H9 (cell line): ENCODE results near the gene MAML3. TPM values are rescaled to one million over a fixed set of nuclear protein-coding genes. Genes with fewer than 3 reads are reported as not detected.
A peak's percentile ranks its signal among the peaks of the same experiment; 100 is the strongest.

Experiments
- DNase-seq: peaks from one replicate; pipeline ENCODE4 v3.0.0-alpha.2; 2017
- H2AFZ ChIP-seq: one replicate; pipeline ENCODE4 v1.6.1; 2013; ENCODE audit warnings: mild to moderate bottlenecking, low read length, control low read depth, moderate library complexity
- H2AK5ac ChIP-seq: 2 replicates; pipeline ENCODE4 v1.6.1; 2013; ENCODE audit warnings: low read length, control low read depth, mixed read lengths; ENCODE audit not compliant: insufficient read length
- H2BK120ac ChIP-seq: one replicate; pipeline ENCODE4 v1.6.1; 2013; ENCODE audit warnings: low read depth, mild to moderate bottlenecking, low read length, control low read depth, inconsistent platforms; ENCODE audit not compliant: poor library complexity, severe bottlenecking
- H2BK12ac ChIP-seq: 2 replicates; pipeline ENCODE4 v1.6.1; 2013; ENCODE audit warnings: low read length, control low read depth, mixed read lengths, low read depth; ENCODE audit not compliant: insufficient read length
- H2BK15ac ChIP-seq: 2 replicates; pipeline ENCODE4 v1.6.1; 2013; ENCODE audit warnings: low read depth, low read length, control low read depth
- H2BK20ac ChIP-seq: one replicate; pipeline ENCODE4 v1.6.1; 2013; ENCODE audit warnings: low read depth, mild to moderate bottlenecking, low read length, control low read depth, inconsistent platforms; ENCODE audit not compliant: poor library complexity, severe bottlenecking
- H2BK5ac ChIP-seq: 2 replicates; pipeline ENCODE4 v1.6.1; 2013; ENCODE audit warnings: low read length, control low read depth, mixed read lengths; ENCODE audit not compliant: insufficient read length
- H3K14ac ChIP-seq: 2 replicates; pipeline ENCODE4 v1.6.1; 2013; ENCODE audit warnings: low read length, control low read depth; ENCODE audit not compliant: insufficient read depth
- H3K18ac ChIP-seq: 2 replicates; pipeline ENCODE4 v1.6.1; 2013; ENCODE audit warnings: low read depth, mild to moderate bottlenecking, mixed read lengths, low read length, control low read depth; ENCODE audit not compliant: insufficient read length
- H3K23ac ChIP-seq: 2 replicates; pipeline ENCODE4 v1.6.1; 2013; ENCODE audit warnings: low read length, control low read depth, mixed read lengths, low read depth; ENCODE audit not compliant: insufficient read length
- H3K23me2 ChIP-seq: 2 replicates; pipeline ENCODE4 v1.6.1; 2013; ENCODE audit warnings: low read depth, mild to moderate bottlenecking, mixed read lengths, low read length, control low read depth; ENCODE audit not compliant: insufficient read length, poor library complexity, severe bottlenecking
- H3K27ac ChIP-seq: 2 replicates; pipeline ENCODE4 v1.5.1; 2013; ENCODE audit warnings: low read length, control low read depth, mixed read lengths, low read depth; ENCODE audit not compliant: insufficient read length
- H3K27me3 ChIP-seq: 2 replicates; pipeline ENCODE4 v1.6.1; 2013; ENCODE audit warnings: low read length, control low read depth, inconsistent platforms; ENCODE audit not compliant: insufficient read depth
- H3K4ac ChIP-seq: 2 replicates; pipeline ENCODE4 v1.6.1; 2013; ENCODE audit warnings: low read depth, mild to moderate bottlenecking, control low read depth, inconsistent platforms, low read length, moderate library complexity
- H3K4me1 ChIP-seq: 2 replicates; pipeline ENCODE4 v1.6.1; 2013; ENCODE audit warnings: low read length, control low read depth, inconsistent platforms; ENCODE audit not compliant: insufficient read depth
- H3K4me2 ChIP-seq: 2 replicates; pipeline ENCODE4 v1.6.1; 2013; ENCODE audit warnings: low read length, control low read depth, mixed read lengths; ENCODE audit not compliant: insufficient read length, insufficient read depth
- H3K56ac ChIP-seq: 2 replicates; pipeline ENCODE4 v1.6.1; 2013; ENCODE audit warnings: low read depth, mild to moderate bottlenecking, mixed read lengths, low read length, control low read depth; ENCODE audit not compliant: insufficient read length
- H3K79me1 ChIP-seq: 2 replicates; pipeline ENCODE4 v1.6.1; 2013; ENCODE audit warnings: low read depth, mild to moderate bottlenecking, moderate library complexity, low read length, control low read depth, inconsistent platforms; ENCODE audit not compliant: insufficient read depth, poor library complexity, severe bottlenecking
- H3K79me2 ChIP-seq: 2 replicates; pipeline ENCODE4 v1.6.1; 2013; ENCODE audit warnings: low read length, control low read depth, inconsistent platforms; ENCODE audit not compliant: insufficient read depth
- H3K9ac ChIP-seq: 2 replicates; pipeline ENCODE4 v1.6.1; 2013; ENCODE audit warnings: low read length, control low read depth, mixed read lengths; ENCODE audit not compliant: insufficient read length; ENCODE audit errors: extremely low read depth
- H3K9me3 ChIP-seq: one replicate; pipeline ENCODE4 v1.6.1; 2013; ENCODE audit warnings: low read depth, low read length, inconsistent platforms; ENCODE audit not compliant: control insufficient read depth
- H3T11ph ChIP-seq: one replicate; pipeline ENCODE4 v1.6.1; 2013; ENCODE audit warnings: mild to moderate bottlenecking, low read length, control low read depth, inconsistent platforms
- H4K20me1 ChIP-seq: one replicate; pipeline ENCODE4 v1.6.1; 2013; ENCODE audit not compliant: control insufficient read depth, insufficient read length, insufficient read depth
- H4K5ac ChIP-seq: 2 replicates; pipeline ENCODE4 v1.6.1; 2013; ENCODE audit warnings: low read depth, mild to moderate bottlenecking, mixed read lengths, low read length, control low read depth; ENCODE audit not compliant: insufficient read length
- H4K8ac ChIP-seq: replicated peaks from 2 replicates; pipeline ENCODE4 v1.6.1; 2013; ENCODE audit warnings: low read length, control low read depth, mixed read lengths, low read depth; ENCODE audit not compliant: insufficient read length
- H4K91ac ChIP-seq: 2 replicates; pipeline ENCODE4 v1.6.1; 2013; ENCODE audit warnings: low read depth, mild to moderate bottlenecking, moderate library complexity, mixed read lengths, low read length, control low read depth; ENCODE audit not compliant: insufficient read length
- H3K27ac Mint-ChIP-seq, 3 experiments: 2 replicates in 2 of 3; 3 replicates in 1 of 3; pipeline ENCODE4 v1.8.0; 2020 to 2021; ENCODE audit warnings: mixed read lengths in 3 of 3, mild to moderate bottlenecking in 1 of 3, moderate library complexity in 1 of 3
- H3K27me3 Mint-ChIP-seq: 2 replicates; pipeline ENCODE4 v1.8.0; 2021; ENCODE audit warnings: low read depth, mild to moderate bottlenecking, moderate library complexity, mixed read lengths
- H3K36me3 Mint-ChIP-seq, 3 experiments: 2 replicates in 2 of 3; 3 replicates in 1 of 3; pipeline ENCODE4 v1.8.0; 2020 to 2021; ENCODE audit warnings: low read depth in 3 of 3, mixed read lengths in 3 of 3; ENCODE audit not compliant: insufficient read depth in 1 of 3
- H3K4me1 Mint-ChIP-seq, 2 experiments: 2 replicates each; pipeline ENCODE4 v1.8.0; 2020; ENCODE audit warnings: mixed read lengths in 2 of 2
- H3K4me3 Mint-ChIP-seq, 2 experiments: 2 replicates in 1 of 2; 3 replicates in 1 of 2; pipeline ENCODE4 v1.8.0; 2020 to 2021; ENCODE audit warnings: mild to moderate bottlenecking in 2 of 2, mixed read lengths in 2 of 2, moderate library complexity in 1 of 2
- H3K9me3 Mint-ChIP-seq, 2 experiments: 2 replicates in 1 of 2; 3 replicates in 1 of 2; pipeline ENCODE4 v1.8.0; 2020; ENCODE audit warnings: mild to moderate bottlenecking in 2 of 2, mixed read lengths in 2 of 2, moderate library complexity in 1 of 2
- WGBS: extraction: QIAGEN DNeasy Blood & Tissue Kit; methylation state at CpG from one replicate; pipeline ENCODE4 v1.1.7; 2013; ENCODE audit warnings: missing lambda C conversion rate, low lambda C conversion rate, mixed read lengths; ENCODE audit not compliant: insufficient read length; ENCODE audit errors: extremely low coverage; 5-methylcytosine and 5-hydroxymethylcytosine counted together
- total RNA-seq: library from RNA; stranded (reverse); gene quantifications from 2 replicates; pipeline ENCODE4 v1.2.1, GENCODE V29; 2021
- TF ChIP-seq, protein P1 (sequence below): fragments of 200-600 bp; sonication (generic); conservative IDR thresholded peaks from 3 replicates; pipeline ENCODE4 v1.8.0; 2021; ENCODE audit warnings: antibody characterized with exemption, mild to moderate bottlenecking

Gene MAML3
- total RNA-seq, 1 experiment from 2014 or later, result 3.9 TPM

GRCh38 chr4:139828966-139829664 lies 324.9 kb downstream of the MAML3 start:
- H2BK12ac ChIP-seq, result no peak overlapping the region
- H3K79me1 ChIP-seq, result no peaks in the 10 kb centered on the region
- H2BK15ac ChIP-seq, result no peak overlapping the region
- H3K9me3 ChIP-seq, result no peaks in the 10 kb centered on the region
- H3K27ac Mint-ChIP-seq, result peak overlapping the region in 1 of 3 experiments; percentile 31; a peak in 2 of 7 replicates
- peaks cover 4% of the 10 kb centered on the region for H3K23me2 ChIP-seq
- H3K14ac ChIP-seq, result no peak overlapping the region
- 100% methylated on average over 1 of the region's 7 CpGs for WGBS
- H2AK5ac ChIP-seq, result no peak overlapping the region
- H3K4ac ChIP-seq, result no peak overlapping the region
- H3K4me1 ChIP-seq, result peaks cover 26% of the 10 kb centered on the region
- H3K27ac ChIP-seq, result no peak overlapping the region
- H3K4me2 ChIP-seq, result no peak overlapping the region
- H3K27me3 Mint-ChIP-seq, result no peaks in the 10 kb centered on the region; the same call in 1 of the 2 replicates
- DNase-seq, result no peak
- H4K8ac ChIP-seq, result no peak overlapping the region
- no peak overlapping the region for H3K56ac ChIP-seq
- no peaks in the 10 kb centered on the region for H3K79me2 ChIP-seq
- no peak overlapping the region for H3K23ac ChIP-seq
- TF ChIP-seq, protein P1, sequence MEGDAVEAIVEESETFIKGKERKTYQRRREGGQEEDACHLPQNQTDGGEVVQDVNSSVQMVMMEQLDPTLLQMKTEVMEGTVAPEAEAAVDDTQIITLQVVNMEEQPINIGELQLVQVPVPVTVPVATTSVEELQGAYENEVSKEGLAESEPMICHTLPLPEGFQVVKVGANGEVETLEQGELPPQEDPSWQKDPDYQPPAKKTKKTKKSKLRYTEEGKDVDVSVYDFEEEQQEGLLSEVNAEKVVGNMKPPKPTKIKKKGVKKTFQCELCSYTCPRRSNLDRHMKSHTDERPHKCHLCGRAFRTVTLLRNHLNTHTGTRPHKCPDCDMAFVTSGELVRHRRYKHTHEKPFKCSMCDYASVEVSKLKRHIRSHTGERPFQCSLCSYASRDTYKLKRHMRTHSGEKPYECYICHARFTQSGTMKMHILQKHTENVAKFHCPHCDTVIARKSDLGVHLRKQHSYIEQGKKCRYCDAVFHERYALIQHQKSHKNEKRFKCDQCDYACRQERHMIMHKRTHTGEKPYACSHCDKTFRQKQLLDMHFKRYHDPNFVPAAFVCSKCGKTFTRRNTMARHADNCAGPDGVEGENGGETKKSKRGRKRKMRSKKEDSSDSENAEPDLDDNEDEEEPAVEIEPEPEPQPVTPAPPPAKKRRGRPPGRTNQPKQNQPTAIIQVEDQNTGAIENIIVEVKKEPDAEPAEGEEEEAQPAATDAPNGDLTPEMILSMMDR, result no peak
- no peaks in the 10 kb centered on the region for H3K9me3 Mint-ChIP-seq
- H2BK120ac ChIP-seq, result no peak overlapping the region
- no peaks in the 10 kb centered on the region for H3K27me3 ChIP-seq
- no peak overlapping the region for H3K4me3 Mint-ChIP-seq
- H3K9ac ChIP-seq, result no peak overlapping the region
- H2AFZ ChIP-seq, result no peak overlapping the region
- H3T11ph ChIP-seq, result no peak overlapping the region
- H4K5ac ChIP-seq, result no peak overlapping the region
- H3K4me1 Mint-ChIP-seq, result peaks cover 48 to 55% of the 10 kb centered on the region in 2 experiments
- H4K91ac ChIP-seq, result no peak overlapping the region
- no peak overlapping the region for H3K18ac ChIP-seq
- no peak overlapping the region for H2BK20ac ChIP-seq
- H4K20me1 ChIP-seq, result no peaks in the 10 kb centered on the region
- no peak overlapping the region for H2BK5ac ChIP-seq
- no peaks in the 10 kb centered on the region; a peak in 1 of 7 replicates for H3K36me3 Mint-ChIP-seq
